Ishikawa (cell line): ENCODE results near the gene FMN2.

Source experiments
- CEBPB ChIP-seq: IDR thresholded peaks from 2 replicates; pipeline ENCODE4 v1.6.1; 2012
- CREB1 ChIP-seq: IDR thresholded peaks from 2 replicates; pipeline ENCODE4 v1.6.1; 2012; ENCODE audit warnings: low read depth
- EGR1 ChIP-seq: IDR thresholded peaks from 2 replicates; pipeline ENCODE4 v1.6.1; 2012
- EP300 ChIP-seq: IDR thresholded peaks from 2 replicates; pipeline ENCODE4 v1.6.1; 2012; ENCODE audit warnings: borderline replicate concordance
- FOXM1 ChIP-seq: IDR thresholded peaks from 2 replicates; pipeline ENCODE4 v1.6.1; 2012; ENCODE audit warnings: low read depth, borderline replicate concordance
- MAX ChIP-seq: IDR thresholded peaks from 2 replicates; pipeline ENCODE4 v1.6.1; 2012
- NFIC ChIP-seq: IDR thresholded peaks from 2 replicates; pipeline ENCODE4 v1.6.1; 2012
- RAD21 ChIP-seq: IDR thresholded peaks from 2 replicates; pipeline ENCODE4 v1.6.1; 2012; ENCODE audit warnings: low read depth
- REST ChIP-seq: IDR thresholded peaks from 2 replicates; pipeline ENCODE4 v1.6.1; 2012; ENCODE audit warnings: low read depth, mild to moderate bottlenecking
- TAF1 ChIP-seq: IDR thresholded peaks from 2 replicates; pipeline ENCODE4 v1.6.1; 2012; ENCODE audit warnings: low read depth, mild to moderate bottlenecking
- TCF12 ChIP-seq: IDR thresholded peaks from 2 replicates; pipeline ENCODE4 v1.6.1; 2012; ENCODE audit warnings: low read depth
- TEAD4 ChIP-seq: IDR thresholded peaks from 2 replicates; pipeline ENCODE4 v1.6.1; 2012
- ZBTB7A ChIP-seq: IDR thresholded peaks from 2 replicates; pipeline ENCODE4 v1.6.1; 2012; ENCODE audit warnings: low read depth

FMN2 gene

GRCh38 chr1:240496356-240496755, 404.7 kb downstream of the FMN2 start:
- TF ChIP-seq EGR1 (no peak), TCF12 (no peak), NFIC (no peak), CEBPB (no peak), TAF1 (no peak), REST (no peak), MAX (no peak)

GRCh38 chr1:240496941-240497340, 405.3 kb downstream of the FMN2 start:
- no peak for TF ChIP-seq RAD21
- no peak for TF ChIP-seq REST
- no peak for TF ChIP-seq TCF12
- no peak for TF ChIP-seq CEBPB
- no peak for TF ChIP-seq TAF1

GRCh38 chr1:240497908-240498307, 406.2 kb downstream of the FMN2 start:
- TF ChIP-seq REST (no peak), CEBPB (no peak), ZBTB7A (no peak), TCF12 (no peak), EGR1 (no peak)

- TF ChIP-seq NFIC (no peak), REST (no peak), TCF12 (no peak), TAF1 (no peak), CEBPB (no peak), EGR1 (no peak), MAX (no peak), ZBTB7A (no peak), EP300 (no peak), TEAD4 (no peak), FOXM1 (no peak)
Measured at GRCh38 chr1:240498335-240498734, 406.7 kb downstream of the FMN2 start.

GRCh38 chr1:240499012-240499411, 407.3 kb downstream of the FMN2 start:
- TF ChIP-seq CREB1 (no peak), MAX (no peak), TCF12 (no peak), REST (no peak), EP300 (no peak), ZBTB7A (no peak), EGR1 (no peak), TEAD4 (no peak)
